Activated T-cell treated with anti-CD3 and anti-CD28 coated beads, Interleukin-2, amount 50 U/mL, for 1 hour (primary cell): ENCODE data around the gene TBC1D24.
A peak's percentile ranks its signal among the peaks of the same experiment; 100 is the strongest.
"Not testable (repeated sequence)": the region's sequence is repeated elsewhere in the genome, so short reads cannot be mapped to it uniquely, and the experiment has no call there.

Source experiments
- DNase-seq: peaks from one replicate; pipeline ENCODE4 v3.0.0-alpha.2; 2020

The TBC1D24 gene

GRCh38 chr16:2469399-2470233 lies 5.3 kb upstream of the TBC1D24 start:
- no peak for DNase-seq

GRCh38 chr16:2470234-2470601 lies 4.7 kb upstream of the TBC1D24 start:
- no peak for DNase-seq

- no peak for DNase-seq
These were observed 4.3 kb upstream of the TBC1D24 start for GRCh38 chr16:2470603-2471015.

- no peak for DNase-seq
These were observed 3.8 kb upstream of the TBC1D24 start, which contains the start of gene NTN3 for GRCh38 chr16:2471016-2471652. Gene NTN3, plus strand, starts transcription at chr16:2471297. Its CDS starts 405 bp downstream, at chr16:2471702.

- no peak for DNase-seq
These were observed 3.1 kb upstream of the TBC1D24 start for GRCh38 chr16:2471653-2472487.

- DNase-seq = no peak
These were observed 2.5 kb upstream of the TBC1D24 start for GRCh38 chr16:2472488-2472864.

GRCh38 chr16:2472885-2473445 lies 2.0 kb upstream of the TBC1D24 start:
- no peak for DNase-seq

- no peak for DNase-seq
These were observed 1.4 kb upstream of the TBC1D24 start for GRCh38 chr16:2473446-2473926.

GRCh38 chr16:2473999-2474876 lies 689 bp upstream of the TBC1D24 start:
- peak; percentile 76 for DNase-seq

- peak; percentile 63 for DNase-seq
These were observed 752 bp downstream of the TBC1D24 start for GRCh38 chr16:2475413-2476344.

- DNase-seq = no peak
These were observed 1.4 kb downstream of the TBC1D24 start for GRCh38 chr16:2476345-2476720.

- no peak for DNase-seq
These were observed 1.8 kb downstream of the TBC1D24 start for GRCh38 chr16:2476741-2477140.

- DNase-seq = no peak
These were observed 2.4 kb downstream of the TBC1D24 start for GRCh38 chr16:2477327-2477726.

- DNase-seq = no peak
These were observed 3.4 kb downstream of the TBC1D24 start for GRCh38 chr16:2478279-2478678.

GRCh38 chr16:2479996-2480395 lies 5.1 kb downstream of the TBC1D24 start:
- not testable (repeated sequence) for DNase-seq

GRCh38 chr16:2480948-2481347 lies 6.0 kb downstream of the TBC1D24 start:
- DNase-seq = no peak

- DNase-seq = no peak
These were observed 6.7 kb downstream of the TBC1D24 start for GRCh38 chr16:2481676-2482075.

GRCh38 chr16:2482249-2482648 lies 7.3 kb downstream of the TBC1D24 start:
- DNase-seq = no peak

GRCh38 chr16:2482708-2483534 lies 8.0 kb downstream of the TBC1D24 start:
- DNase-seq = no peak
